HG02588 (cell line): ENCODE results near the gene C12orf75.
"Not testable (repeated sequence)": the region's sequence is repeated elsewhere in the genome, so short reads cannot be mapped to it uniquely, and the experiment has no call there.

Source experiments
- ATAC-seq: cut with Tn5 transposase; IDR thresholded peaks from one replicate; pipeline ENCODE4 v1.9.1; 2021; ENCODE audit warnings: mild to moderate bottlenecking, moderate library complexity; ENCODE audit not compliant: unreplicated experiment

Gene C12orf75

GRCh38 chr12:105368047-105368646 is 37.7 kb downstream of the C12orf75 start:
- no peak for ATAC-seq

GRCh38 chr12:105369014-105369413 is 38.5 kb downstream of the C12orf75 start:
- no peak for ATAC-seq

GRCh38 chr12:105374303-105374702 is 43.8 kb downstream of the C12orf75 start:
- no peak for ATAC-seq

GRCh38 chr12:105377077-105377476 is 46.6 kb downstream of the C12orf75 start:
- no peak for ATAC-seq

- no peak for ATAC-seq
Measured at GRCh38 chr12:105378911-105379310, 48.4 kb downstream of the C12orf75 start.

GRCh38 chr12:105382771-105383622 is 52.5 kb downstream of the C12orf75 start:
- ATAC-seq, result no peak

- no peak for ATAC-seq
Measured at GRCh38 chr12:105384220-105384619, 53.7 kb downstream of the C12orf75 start.

- no peak for ATAC-seq
Measured at GRCh38 chr12:105384916-105385535, 54.5 kb downstream of the C12orf75 start.

GRCh38 chr12:105386431-105386830 is 55.9 kb downstream of the C12orf75 start:
- no peak for ATAC-seq

- ATAC-seq, result no peak
Measured at GRCh38 chr12:105391231-105391630, 60.7 kb downstream of the C12orf75 start.

- ATAC-seq, result no peak
Measured at GRCh38 chr12:105393587-105393986, 63.1 kb downstream of the C12orf75 start.

GRCh38 chr12:105396024-105396423 is 65.5 kb downstream of the C12orf75 start:
- ATAC-seq, result no peak

- no peak for ATAC-seq
Measured at GRCh38 chr12:105396983-105397382, 66.5 kb downstream of the C12orf75 start.

GRCh38 chr12:105398930-105399329 is 68.4 kb downstream of the C12orf75 start:
- no peak for ATAC-seq

- no peak for ATAC-seq
Measured at GRCh38 chr12:105399428-105400081, 69.1 kb downstream of the C12orf75 start.

- ATAC-seq, result no peak
Measured at GRCh38 chr12:105400227-105400626, 69.7 kb downstream of the C12orf75 start.

GRCh38 chr12:105401198-105401597 is 70.7 kb downstream of the C12orf75 start:
- no peak for ATAC-seq

GRCh38 chr12:105402366-105402765 is 71.9 kb downstream of the C12orf75 start:
- no peak for ATAC-seq

GRCh38 chr12:105403095-105403494 is 72.6 kb downstream of the C12orf75 start:
- ATAC-seq, result no peak

- ATAC-seq, result not testable (repeated sequence)
Measured at GRCh38 chr12:105404134-105404533, 73.6 kb downstream of the C12orf75 start.

GRCh38 chr12:105406497-105406896 is 76.0 kb downstream of the C12orf75 start:
- no peak for ATAC-seq
